GM19468 (cell line): ENCODE measurements around the gene BTBD6.
"Not testable (repeated sequence)": the region's sequence is repeated elsewhere in the genome, so short reads cannot be mapped to it uniquely, and the experiment has no call there.

Source experiments
- ATAC-seq: cut with Tn5 transposase; IDR thresholded peaks from one replicate; pipeline ENCODE4 v1.9.1; 2021; ENCODE audit warnings: mild to moderate bottlenecking, moderate library complexity, moderate number of reproducible peaks; ENCODE audit not compliant: unreplicated experiment; ENCODE audit errors: extremely low read depth

BTBD6 gene

GRCh38 chr14:105260959-105261358, 12.6 kb downstream of the BTBD6 start:
- no peak for ATAC-seq

- no peak for ATAC-seq
Measured at GRCh38 chr14:105261781-105262180, 13.4 kb downstream of the BTBD6 start.

DNA sequence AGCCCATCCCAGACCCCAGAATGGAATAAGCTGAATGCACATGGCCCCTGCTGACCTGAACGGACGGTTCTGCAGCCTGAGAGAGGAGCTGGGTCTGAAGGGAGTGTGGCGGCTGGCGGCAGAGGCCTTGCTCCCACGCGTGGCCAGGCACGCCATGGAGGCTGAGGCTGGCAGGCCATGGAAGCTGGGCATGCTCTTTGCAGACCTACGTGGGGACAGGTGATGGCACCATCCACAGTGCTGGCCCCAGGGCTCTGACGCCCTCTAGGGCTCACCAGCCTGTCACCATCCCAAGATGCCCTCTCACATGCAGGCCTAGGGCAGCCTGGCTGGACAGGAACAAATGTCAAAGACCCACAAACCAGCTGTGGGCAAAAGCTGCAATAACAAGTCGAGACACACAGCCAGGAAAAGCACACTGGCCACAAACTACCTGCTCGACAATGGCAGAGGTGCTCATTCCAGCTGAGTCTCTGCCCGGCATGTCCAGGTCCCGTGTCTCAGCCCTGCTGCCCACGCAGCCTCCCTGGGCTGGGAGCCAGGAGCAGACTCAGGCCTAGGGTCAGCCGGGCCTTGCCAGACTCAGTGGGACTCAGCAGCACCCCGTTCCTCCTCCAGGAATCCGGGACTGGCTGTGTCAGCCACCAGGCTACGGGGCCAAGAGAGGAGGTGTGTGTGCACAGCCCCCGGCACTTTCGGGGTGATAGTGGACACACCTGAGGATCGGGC, 19.7 kb downstream of the BTBD6 start:
- ATAC-seq = no peak

GRCh38 chr14:105268736-105269354, 20.5 kb downstream of the BTBD6 start:
- ATAC-seq = no peak

- no peak for ATAC-seq
Measured at GRCh38 chr14:105269405-105269804, 21.1 kb downstream of the BTBD6 start.

- ATAC-seq = no peak
Measured at GRCh38 chr14:105271224-105271890, 23.0 kb downstream of the BTBD6 start.

DNA sequence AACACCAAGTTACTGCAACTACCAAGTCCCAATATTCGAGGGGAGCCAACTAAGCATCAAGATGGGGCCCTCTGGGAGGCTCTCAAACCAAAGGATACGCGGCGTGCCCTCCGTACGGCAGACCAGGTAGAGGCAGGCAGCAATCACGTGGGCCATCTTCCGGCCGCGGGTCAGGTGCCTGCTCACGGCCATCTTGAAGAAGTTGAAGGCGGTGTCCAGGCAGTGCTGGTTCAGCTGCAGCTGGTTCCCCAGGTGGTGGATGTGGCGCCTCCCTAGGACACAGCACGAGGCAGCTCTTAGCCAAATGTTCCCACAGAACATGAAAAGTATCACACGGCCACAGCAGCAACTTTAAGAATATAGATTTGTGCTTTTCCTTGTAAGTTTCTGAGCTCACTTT, 24.3 kb downstream of the BTBD6 start:
- no peak for ATAC-seq

DNA sequence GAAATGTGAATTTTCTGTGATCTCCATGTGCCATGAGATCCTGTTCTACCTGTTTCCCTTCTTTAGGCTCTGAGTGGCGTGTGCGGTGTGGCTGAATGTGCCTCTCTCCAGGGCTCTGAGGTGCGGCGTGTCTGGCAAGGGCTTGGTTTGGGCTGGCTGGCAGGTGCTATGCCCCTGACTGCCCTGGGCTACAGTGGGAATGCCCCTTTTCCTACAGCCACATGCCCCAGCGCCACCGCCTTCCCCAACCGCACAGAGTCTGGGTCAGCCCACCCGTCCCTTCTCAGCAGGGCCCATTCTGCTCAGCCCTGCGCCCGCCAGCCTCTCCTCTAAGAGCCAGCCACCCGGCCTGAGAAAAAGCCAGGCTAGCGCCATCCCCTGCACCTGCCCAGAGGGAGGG, 24.7 kb downstream of the BTBD6 start:
- no peak for ATAC-seq

DNA sequence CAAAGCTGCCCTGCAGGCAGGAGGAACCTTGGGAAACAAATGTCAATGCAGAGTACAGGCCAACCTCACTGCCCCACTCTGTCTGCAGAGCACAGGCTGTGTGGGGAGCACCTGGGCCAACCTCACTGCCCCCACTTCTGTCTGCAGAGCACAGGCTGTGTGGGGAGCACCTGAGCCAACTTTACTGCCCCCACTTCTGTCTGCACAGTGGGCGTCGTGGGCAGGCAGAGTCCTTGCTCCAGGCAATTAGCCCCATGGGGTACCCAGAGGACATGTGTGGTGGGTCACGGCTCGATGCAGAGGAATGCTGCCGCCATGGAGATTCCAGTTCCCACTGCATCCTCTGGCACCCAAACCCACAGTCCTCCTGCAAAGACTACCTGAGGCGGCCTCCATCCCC, 26.3 kb downstream of the BTBD6 start:
- ATAC-seq = no peak

DNA sequence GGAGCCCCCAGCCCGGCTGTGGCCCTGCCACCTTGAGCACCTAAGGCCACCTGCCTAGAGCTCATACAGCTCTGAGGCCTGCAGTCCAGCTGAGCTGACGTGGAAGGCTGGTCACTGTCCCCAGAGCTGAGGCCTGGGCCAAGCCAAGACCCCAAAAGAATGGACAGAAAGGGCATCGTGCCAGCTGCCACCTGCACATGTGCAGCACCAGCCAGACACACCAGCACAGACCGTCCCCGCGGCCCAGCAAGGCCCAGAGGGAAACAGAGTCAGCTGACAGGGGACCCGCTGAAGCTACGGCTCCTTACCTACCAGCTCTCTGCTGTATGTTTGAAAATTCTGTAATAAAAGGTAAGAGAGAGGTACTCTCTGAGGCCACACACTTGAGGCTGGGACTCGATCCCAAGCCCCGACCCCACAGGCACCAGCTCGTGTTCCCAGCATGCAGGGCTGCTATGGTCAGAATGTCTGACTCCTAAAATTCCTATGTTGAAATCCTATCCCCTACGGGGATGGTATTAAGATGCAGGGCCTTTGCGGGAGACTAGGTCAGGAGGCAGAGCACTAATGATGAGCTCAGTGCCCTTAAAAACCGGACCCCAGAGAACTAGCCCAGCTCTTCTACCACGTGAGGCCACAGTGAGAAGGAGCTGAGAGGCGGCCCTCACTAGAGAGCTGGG, 27.1 kb downstream of the BTBD6 start:
- ATAC-seq = no peak

DNA sequence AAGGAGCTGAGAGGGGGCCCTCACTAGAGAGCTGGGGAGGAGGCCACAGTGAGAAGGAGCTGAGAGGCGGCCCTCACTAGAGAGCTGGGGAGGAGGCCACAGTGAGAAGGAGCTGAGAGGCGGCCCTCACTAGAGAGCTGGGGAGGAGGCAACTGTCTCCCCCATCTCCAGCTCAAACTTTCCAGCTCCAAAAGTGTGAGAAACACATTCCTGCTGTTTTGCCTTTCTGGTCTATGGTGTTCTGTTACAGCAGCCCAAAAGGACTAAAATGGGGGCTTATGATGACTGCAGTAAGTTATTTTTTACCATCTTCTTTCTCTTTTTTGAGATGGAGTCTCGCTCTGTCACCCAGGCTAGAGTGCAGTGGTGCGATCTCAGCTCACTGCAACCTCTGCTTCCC, 29.1 kb downstream of the BTBD6 start:
- not testable (repeated sequence) for ATAC-seq

DNA sequence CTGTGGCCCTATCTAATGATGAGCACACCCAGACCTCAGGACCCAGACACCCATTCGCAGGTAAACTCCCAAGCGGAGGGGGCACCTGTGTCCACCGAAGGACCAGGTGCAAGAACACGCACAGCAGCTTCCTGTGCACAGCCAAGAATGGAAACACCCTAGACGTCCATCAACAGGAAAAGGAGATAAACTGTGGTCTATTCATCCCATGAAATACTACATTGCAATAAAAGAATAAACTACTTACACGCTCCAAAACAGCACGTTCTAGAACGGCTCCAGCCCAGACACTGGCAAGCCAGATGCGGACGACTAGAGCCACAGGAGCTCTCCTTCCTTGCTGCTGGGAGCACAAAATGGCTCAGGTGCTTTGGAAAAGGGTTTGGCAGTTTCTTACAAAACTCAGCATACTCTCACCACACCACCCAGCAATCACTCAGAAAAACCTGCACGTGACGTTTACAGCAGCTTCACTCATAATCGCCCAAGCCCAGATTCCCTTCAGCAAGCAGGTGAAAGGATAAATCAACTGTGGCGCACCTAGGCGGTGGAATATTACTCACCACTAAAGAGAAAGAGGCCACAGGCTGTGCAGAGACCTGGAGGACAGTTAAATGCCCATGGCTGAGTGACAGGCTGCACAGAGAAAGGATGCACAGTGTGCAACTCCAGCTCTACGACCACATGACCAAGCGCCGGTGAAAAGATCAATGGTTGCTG, 31.5 kb downstream of the BTBD6 start:
- ATAC-seq = no peak

GRCh38 chr14:105280525-105280924, 32.2 kb downstream of the BTBD6 start:
- no peak for ATAC-seq

DNA sequence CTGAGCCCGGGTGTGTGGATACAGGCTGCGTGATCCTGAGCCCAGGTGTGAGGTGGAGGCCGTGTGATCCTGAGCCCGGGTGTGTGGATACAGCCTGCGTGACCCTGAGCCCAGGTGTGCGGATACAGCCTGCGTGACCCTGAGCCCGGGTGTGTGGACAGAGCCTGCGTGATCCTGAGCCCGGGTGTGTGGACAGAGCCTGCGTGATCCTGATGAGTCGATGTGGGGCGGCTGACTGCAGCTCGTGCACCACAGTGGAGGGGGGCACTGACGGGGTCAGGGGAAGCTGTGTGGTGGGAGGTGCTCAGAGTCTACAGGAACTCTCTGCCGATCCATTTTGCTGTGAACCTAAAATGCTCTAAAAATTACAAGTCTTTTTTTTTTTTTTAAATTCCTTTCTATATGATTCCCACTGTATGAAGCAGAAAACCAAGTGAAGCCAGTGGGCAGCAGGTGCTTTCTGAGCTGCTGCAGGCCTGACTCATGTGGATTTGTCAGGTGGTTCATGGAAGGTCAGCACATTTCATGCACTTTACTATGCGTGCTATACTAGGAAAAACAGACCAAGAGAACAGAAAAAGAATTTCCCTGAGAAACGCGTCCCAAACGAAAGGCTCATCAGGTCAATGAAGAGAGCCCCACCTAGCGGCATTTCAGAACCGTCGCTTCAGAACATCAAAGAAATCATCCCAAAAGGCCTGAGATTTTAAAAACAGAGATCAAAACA, 33.2 kb downstream of the BTBD6 start:
- no peak for ATAC-seq

GRCh38 chr14:105282098-105282725, 33.9 kb downstream of the BTBD6 start:
- ATAC-seq = no peak

GRCh38 chr14:105283028-105283427, 34.7 kb downstream of the BTBD6 start:
- ATAC-seq = no peak

GRCh38 chr14:105283899-105284298, 35.6 kb downstream of the BTBD6 start:
- no peak for ATAC-seq

GRCh38 chr14:105285174-105285573, 36.8 kb downstream of the BTBD6 start:
- no peak for ATAC-seq

DNA sequence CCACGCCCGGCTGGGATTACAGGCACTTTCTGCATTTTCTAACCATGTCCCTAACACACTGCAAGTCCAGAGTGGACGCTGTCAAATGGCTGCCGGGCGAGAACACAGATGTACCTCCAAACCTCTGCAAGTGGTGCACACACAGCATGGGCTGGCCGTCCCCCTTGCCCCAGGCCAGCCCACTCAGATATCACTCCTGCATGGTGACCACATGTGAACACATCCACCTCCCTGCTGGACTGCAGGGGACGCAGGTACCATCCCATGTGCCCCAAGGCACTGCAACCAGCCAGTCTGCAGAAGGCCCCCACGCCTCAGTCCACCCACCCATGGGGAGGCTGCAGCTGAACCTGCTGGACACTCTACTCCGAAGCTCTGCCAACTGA, 38.4 kb downstream of the BTBD6 start:
- no peak for ATAC-seq
